ENCODE results near the gene ARHGAP18. TPM values are rescaled to one million over a fixed set of nuclear protein-coding genes. Genes with fewer than 3 reads are reported as not detected.

ARHGAP18 gene
- total and polyA plus RNA-seq, 7 donors = 1.6 to 6.8 (median 5.5) TPM

- no peak for ATAC-seq
- H3K27me3 ChIP-seq (ENCODE audit: insufficient read depth in 3 of 3, low read length in 2 of 3) = no peaks in the 10 kb centered on the region
- H3K4me3 ChIP-seq = no peak overlapping the region
- H3K9me3 ChIP-seq = no peaks in the 10 kb centered on the region
- WGBS, 3 donors = 88 to 100% (median 90%) methylated on average over 5 of the region's 5 CpGs
- TF ChIP-seq CTCF (IDR thresholded peaks at IDR 0.05) = no peak
- H3K27ac ChIP-seq = no peak overlapping the region
- intact Hi-C loops (cut with DNase I) = loop anchor here in 1 of 2 donors (5.0 kb wide), 1 partner anchor 108 kb away; no protein-coding TSS in a partner anchor
- peaks cover 5% of the 10 kb centered on the region for H3K4me1 ChIP-seq
- DNase-seq = no peak
- peaks cover 0 to 16% of the 10 kb centered on the region in 2 donors for H3K36me3 ChIP-seq (ENCODE audit: insufficient read depth in 1 of 2, low read depth in 1 of 2)
Observed at GRCh38 chr6:129624488-129624887, 85.5 kb downstream of the ARHGAP18 start.

DNA sequence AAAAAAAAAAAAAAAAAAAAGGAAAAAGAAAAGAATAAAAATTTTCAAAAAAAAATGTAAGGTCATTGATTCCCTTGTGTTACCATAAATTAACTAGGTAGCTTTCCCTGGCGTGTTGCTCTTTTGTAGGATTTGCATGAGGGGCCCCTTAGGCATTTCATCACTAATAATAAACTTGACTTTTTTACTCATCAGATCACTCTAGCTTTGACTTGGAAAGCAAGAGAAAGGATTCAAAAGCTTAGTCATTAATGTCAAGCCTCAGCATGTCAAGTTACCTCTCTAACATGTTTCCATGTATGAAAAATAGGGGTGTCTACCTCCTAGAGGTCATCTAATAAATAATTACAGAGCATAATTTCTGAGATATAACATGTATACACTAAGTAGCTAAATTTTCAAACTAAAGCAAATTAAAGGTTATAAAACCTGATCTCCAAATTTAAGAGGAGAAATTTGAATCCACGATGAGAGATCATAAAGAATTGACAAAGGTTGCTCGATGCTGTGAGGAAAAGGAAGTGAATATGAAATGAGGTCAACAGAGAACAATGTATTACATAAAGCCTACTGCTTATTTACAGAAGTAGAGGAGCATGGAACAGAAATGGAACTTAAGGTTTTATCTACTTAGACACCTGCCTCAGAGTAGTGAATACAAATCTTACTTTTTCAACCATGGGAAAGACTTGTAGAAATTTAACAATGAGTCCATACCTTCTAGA is 86.8 kb downstream of the ARHGAP18 start:
- H3K4me3 ChIP-seq = no peak overlapping the region
- peaks cover 0 to 10% of the 10 kb centered on the region in 2 donors for H3K36me3 ChIP-seq (ENCODE audit: insufficient read depth in 1 of 2, low read depth in 1 of 2)
- no peaks in the 10 kb centered on the region for H3K27me3 ChIP-seq (ENCODE audit: insufficient read depth in 3 of 3, low read length in 2 of 3)
- ATAC-seq (no peak), DNase-seq (no peak)
- no peak for TF ChIP-seq CTCF (IDR thresholded peaks at IDR 0.05)
- H3K9me3 ChIP-seq = no peaks in the 10 kb centered on the region
- intact Hi-C loops (cut with DNase I) = loop anchor here in 1 of 2 donors (5.0 kb wide), 1 partner anchor 109 kb away; no protein-coding TSS in a partner anchor
- peaks cover 5% of the 10 kb centered on the region for H3K4me1 ChIP-seq
- no peak overlapping the region for H3K27ac ChIP-seq
- WGBS, 3 donors = 79 to 84% (median 80%) methylated on average over 3 of the region's 3 CpGs

- DNase-seq (peak in 1 of 2 donors; percentile 58), ATAC-seq (peak; percentile 65 to 91 (median 75))
- Histone ChIP-seq H3K27ac (no peak overlapping the region), H3K9me3 (no peaks in the 10 kb centered on the region), H3K4me3 (no peak overlapping the region), H3K27me3 (ENCODE audit: insufficient read depth in 3 of 3, low read length in 2 of 3) (no peaks in the 10 kb centered on the region), H3K4me1 (peaks cover 5% of the 10 kb centered on the region), H3K36me3 (ENCODE audit: insufficient read depth in 1 of 2, low read depth in 1 of 2) (peaks cover 0 to 4% of the 10 kb centered on the region in 2 donors)
- WGBS, 3 donors = 90 to 94% (median 92%) methylated on average over 4 of the region's 4 CpGs
- peak; percentile 69 for TF ChIP-seq CTCF (IDR thresholded peaks at IDR 0.05)
- intact Hi-C loops (cut with DNase I) = loop anchor here (2.0 to 5.0 kb wide), 2 partner anchors 110 to 111 kb away; no protein-coding TSS in a partner anchor
Observed at GRCh38 chr6:129621252-129621651, 88.7 kb downstream of the ARHGAP18 start.

- H3K36me3 ChIP-seq (ENCODE audit: insufficient read depth in 1 of 2, low read depth in 1 of 2) = peaks cover 0 to 6% of the 10 kb centered on the region in 2 donors
- no peaks in the 10 kb centered on the region for H3K9me3 ChIP-seq
- intact Hi-C loops (cut with DNase I) = loop anchor here (2.0 to 5.0 kb wide), 2 partner anchors 111 to 112 kb away; no protein-coding TSS in a partner anchor
- H3K27ac ChIP-seq = no peak overlapping the region
- DNase-seq (no peak), ATAC-seq (no peak)
- no peaks in the 10 kb centered on the region for H3K27me3 ChIP-seq (ENCODE audit: insufficient read depth in 3 of 3, low read length in 2 of 3)
- no peak overlapping the region for H3K4me3 ChIP-seq
- H3K4me1 ChIP-seq = peaks cover 5% of the 10 kb centered on the region
- no peak for TF ChIP-seq CTCF (IDR thresholded peaks at IDR 0.05)
Observed at GRCh38 chr6:129620234-129620610, 89.8 kb downstream of the ARHGAP18 start.

All from psoas muscle (tissue), 8 donors.